Measurements from ENCODE around the gene TEAD1. TPM values are rescaled to one million over a fixed set of nuclear protein-coding genes. Genes with fewer than 3 reads are reported as not detected.

TEAD1 gene
- total and polyA plus RNA-seq, 2 experiments from 2014 or later: 24.5 to 103 TPM

- no peak for TF ChIP-seq ZNF462 (CRISPR knock-in tag; IDR thresholded peaks at IDR 0.05)
- TF ChIP-seq EZH2phosphoT487 (IDR thresholded peaks at IDR 0.05; ENCODE audit: unreplicated experiment): no peak
- no peak for TF ChIP-seq NANOG (IDR thresholded peaks at IDR 0.05; ENCODE audit: borderline replicate concordance)
Observed at GRCh38 chr11:12901874-12902481, 227.8 kb downstream of the TEAD1 start (continued).

DNA sequence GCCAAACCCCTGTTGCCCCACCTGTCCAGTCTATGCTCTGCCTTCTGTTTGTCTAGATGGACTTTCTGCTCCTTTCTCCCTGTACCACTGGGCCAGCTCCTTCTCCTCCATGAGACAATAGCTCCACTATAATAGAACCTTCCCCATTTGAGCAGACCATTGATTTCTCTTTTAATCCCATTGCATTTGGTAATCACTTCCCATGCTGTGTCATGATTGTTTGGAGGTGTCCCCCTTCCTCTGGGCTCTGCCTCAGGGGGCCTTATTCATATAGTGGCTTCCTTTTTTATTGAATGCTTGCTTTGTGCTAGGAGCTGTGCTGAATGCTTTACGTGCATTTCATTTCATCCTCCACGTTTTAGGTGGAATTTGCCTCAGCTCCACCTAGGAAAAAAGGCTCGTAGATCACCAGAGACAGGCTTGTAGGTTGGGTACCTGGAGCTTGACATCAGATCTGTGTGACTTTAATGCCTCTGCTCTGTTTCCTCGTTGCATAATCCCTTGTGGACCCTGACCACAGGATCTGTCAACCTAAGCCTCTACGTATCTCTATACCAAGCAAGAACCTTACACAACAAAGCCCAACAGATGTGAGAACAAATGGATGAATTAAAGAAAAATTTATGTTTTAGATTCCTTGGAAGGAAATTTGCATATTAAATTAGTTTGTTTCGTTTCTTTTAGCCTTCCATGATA is 228.7 kb downstream of the TEAD1 start:
- Histone ChIP-seq H3F3A (replicated peaks; ENCODE audit: low read depth) (no peaks in the 10 kb centered on the region), H3K27me3 (ENCODE audit: insufficient read depth) (no peaks in the 10 kb centered on the region), H3K4me1 (ENCODE audit: insufficient read depth) (peaks cover 8% of the 10 kb centered on the region; the same call in 1 of the 2 replicates), H3K4me2 (no peak overlapping the region), H3K36me3 (ENCODE audit: insufficient read depth) (no peaks in the 10 kb centered on the region), H3K27ac (ENCODE audit: low read depth) (no peak overlapping the region), H3K9me2 (ENCODE audit: insufficient read depth) (no peaks in the 10 kb centered on the region), H4K20me1 (replicated peaks; ENCODE audit: insufficient read depth) (no peaks in the 10 kb centered on the region), H3K4me3 (no peak overlapping the region), H3K79me2 (replicated peaks; ENCODE audit: insufficient read depth) (no peaks in the 10 kb centered on the region; the same call in 1 of the 2 replicates), H2AFZ (no peak overlapping the region)
- Mint-ChIP-seq H3K4me3 (no peak overlapping the region), H3K9me3 (no peaks in the 10 kb centered on the region), H3K4me1 (peaks cover 12% of the 10 kb centered on the region), H3K36me3 (ENCODE audit: low read depth) (peaks cover 34% of the 10 kb centered on the region), H3K27ac (peak overlapping the region; percentile 77), H3K27me3 (ENCODE audit: insufficient read depth, low read depth, poor library complexity) (no peaks in the 10 kb centered on the region)
- DNase-seq (ENCODE audit: low spot score) (no peak), ATAC-seq (peak; percentile 66)
- no peak for TF ChIP-seq ZNF462 (CRISPR knock-in tag; IDR thresholded peaks at IDR 0.05)
- no peak for TF ChIP-seq EZH2phosphoT487 (IDR thresholded peaks at IDR 0.05; ENCODE audit: unreplicated experiment)
- TF ChIP-seq ZNF114 (CRISPR knock-in tag; IDR thresholded peaks at IDR 0.05): no peak
- no peak for TF ChIP-seq ZNF331 (CRISPR knock-in tag; IDR thresholded peaks at IDR 0.05; ENCODE audit: low read depth)
- no peak for TF ChIP-seq JUNB (IDR thresholded peaks at IDR 0.05; ENCODE audit: unreplicated experiment)
